DMS 273 (cell line): ENCODE measurements around the gene TAS2R60.
"Not testable (repeated sequence)": the region's sequence is repeated elsewhere in the genome, so short reads cannot be mapped to it uniquely, and the experiment has no call there.

Experiments used
- DNase-seq: peaks from one replicate; lab custom pipeline; 2025; ENCODE audit not compliant: unreplicated experiment; lab: John Stamatoyannopoulos, UW

The TAS2R60 gene, protein sequence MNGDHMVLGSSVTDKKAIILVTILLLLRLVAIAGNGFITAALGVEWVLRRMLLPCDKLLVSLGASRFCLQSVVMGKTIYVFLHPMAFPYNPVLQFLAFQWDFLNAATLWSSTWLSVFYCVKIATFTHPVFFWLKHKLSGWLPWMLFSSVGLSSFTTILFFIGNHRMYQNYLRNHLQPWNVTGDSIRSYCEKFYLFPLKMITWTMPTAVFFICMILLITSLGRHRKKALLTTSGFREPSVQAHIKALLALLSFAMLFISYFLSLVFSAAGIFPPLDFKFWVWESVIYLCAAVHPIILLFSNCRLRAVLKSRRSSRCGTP

DNA sequence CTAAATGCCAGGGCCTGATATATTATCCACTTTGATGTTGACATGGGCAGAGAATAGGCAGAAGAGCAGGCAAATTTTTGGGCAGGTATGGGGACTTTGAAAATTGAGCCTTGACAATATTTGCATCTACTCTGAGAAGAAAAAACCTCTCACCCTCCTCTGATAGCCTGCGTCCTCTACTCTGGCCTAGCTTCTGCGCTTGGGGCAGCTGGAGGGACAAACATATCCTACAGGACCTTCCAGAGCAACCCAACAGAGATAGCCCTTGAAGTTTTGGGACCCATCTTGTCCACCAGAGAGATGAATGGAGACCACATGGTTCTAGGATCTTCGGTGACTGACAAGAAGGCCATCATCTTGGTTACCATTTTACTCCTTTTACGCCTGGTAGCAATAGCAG is at the start of gene TAS2R60:
TSS of gene TAS2R60 (plus strand) at position 301 of the 400 bp plus-strand sequence. CDS start at position 301, 0 bp downstream.
- DNase-seq = no peak

DNA sequence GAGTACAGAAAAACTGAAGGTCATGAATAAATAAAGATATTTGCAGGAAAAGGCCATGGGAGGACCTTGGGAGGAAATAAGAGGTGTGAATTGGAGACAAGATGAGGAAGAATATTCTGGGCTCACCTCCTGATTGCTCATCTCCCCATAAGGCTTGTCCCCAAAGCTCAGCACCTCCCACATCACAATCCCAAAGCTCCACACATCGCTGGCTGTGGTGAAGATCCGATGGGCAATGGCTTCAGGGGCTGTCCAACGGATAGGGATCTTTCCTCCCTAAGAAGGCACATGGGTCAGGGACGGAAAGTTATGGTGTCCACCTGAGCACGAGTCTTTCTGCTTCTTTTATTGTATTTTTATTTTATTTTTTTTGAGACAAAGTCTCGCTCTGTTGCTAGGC is 49.2 kb upstream of the TAS2R60 start:
- DNase-seq = no peak

DNA sequence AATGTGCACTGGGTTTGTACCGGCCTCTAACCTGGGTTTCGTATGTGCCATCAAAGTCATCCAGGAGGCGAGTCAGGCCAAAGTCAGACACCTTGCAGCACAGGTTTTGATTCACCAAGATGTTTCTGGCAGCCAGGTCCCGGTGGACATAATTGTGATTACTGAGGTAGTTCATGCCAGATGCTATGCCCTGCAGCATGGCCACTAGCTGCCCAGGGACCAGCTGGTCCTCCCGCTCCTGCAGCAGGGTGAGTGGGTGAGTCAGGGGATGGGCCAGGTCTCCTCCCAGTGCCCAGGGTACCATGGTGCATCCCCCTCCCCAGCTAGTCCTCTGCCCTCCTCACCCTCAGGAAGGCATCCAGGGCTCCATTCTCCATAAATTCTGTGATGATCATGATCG is 48.5 kb upstream of the TAS2R60 start:
- no peak for DNase-seq

DNA sequence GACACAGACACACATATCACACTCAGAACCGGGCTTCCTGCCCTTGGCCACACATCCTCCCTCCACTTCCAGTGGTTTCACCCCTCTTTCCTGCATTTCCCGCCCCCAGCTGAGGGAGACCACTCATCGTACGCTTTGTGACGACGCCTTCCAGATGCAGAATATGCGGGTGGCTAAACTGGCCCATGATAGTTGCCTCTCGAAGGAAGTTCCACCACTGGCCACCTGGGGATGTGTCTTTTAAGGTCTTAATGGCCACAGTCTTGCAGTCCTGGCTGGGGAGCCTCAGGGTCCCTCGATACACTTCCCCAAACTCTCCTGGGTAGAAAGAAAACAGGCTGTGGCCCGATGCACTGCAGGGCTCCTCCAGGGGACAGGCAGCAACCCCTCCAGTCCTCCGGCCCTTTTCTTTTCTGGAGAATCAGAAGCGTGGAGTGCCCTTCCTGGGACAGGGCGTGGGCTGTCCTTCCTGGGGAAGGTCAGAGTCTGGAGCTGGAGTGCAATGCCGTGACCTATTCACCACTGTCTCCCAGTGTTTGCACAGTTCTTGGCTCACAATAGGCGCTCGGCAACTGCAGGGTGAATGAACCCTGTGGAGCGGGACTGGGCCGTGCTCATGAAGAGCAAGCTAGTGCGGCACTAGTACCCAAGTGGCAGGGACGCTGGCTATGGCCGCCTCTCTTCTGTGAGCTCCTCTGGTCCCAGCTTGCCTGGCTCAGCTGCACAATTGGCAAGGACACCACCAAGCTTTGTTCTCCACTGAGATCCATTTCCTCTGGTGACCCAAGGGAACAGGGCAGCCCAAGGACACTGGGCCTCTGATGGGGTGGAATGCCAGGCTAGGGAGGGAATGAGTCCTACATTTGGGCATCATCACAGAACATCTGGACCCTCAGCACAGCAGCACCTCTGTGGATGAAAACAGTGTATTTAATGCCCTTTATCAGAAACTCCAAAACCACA is 47.8 kb upstream of the TAS2R60 start:
- peak; percentile 39 for DNase-seq

DNA sequence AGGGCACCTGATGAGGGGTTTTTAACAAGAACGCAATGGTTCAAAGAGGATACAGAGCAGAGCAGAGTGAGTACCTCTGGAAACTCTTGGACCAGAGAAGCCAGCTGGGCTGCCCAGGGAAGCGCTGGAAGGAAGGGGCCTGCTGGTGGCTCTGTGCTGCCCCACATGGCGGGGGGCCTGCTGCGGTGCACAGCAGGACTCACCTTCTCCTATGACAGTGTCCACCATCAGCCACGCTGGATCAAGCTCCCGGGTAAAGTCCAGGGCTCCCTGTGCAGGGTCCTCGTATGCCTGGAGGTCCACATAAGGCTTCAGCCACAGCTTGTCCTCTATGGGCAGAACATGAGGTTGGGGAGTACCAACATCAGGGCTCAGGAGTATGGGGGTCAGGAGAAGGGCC is 47.1 kb upstream of the TAS2R60 start:
- DNase-seq = no peak

DNA sequence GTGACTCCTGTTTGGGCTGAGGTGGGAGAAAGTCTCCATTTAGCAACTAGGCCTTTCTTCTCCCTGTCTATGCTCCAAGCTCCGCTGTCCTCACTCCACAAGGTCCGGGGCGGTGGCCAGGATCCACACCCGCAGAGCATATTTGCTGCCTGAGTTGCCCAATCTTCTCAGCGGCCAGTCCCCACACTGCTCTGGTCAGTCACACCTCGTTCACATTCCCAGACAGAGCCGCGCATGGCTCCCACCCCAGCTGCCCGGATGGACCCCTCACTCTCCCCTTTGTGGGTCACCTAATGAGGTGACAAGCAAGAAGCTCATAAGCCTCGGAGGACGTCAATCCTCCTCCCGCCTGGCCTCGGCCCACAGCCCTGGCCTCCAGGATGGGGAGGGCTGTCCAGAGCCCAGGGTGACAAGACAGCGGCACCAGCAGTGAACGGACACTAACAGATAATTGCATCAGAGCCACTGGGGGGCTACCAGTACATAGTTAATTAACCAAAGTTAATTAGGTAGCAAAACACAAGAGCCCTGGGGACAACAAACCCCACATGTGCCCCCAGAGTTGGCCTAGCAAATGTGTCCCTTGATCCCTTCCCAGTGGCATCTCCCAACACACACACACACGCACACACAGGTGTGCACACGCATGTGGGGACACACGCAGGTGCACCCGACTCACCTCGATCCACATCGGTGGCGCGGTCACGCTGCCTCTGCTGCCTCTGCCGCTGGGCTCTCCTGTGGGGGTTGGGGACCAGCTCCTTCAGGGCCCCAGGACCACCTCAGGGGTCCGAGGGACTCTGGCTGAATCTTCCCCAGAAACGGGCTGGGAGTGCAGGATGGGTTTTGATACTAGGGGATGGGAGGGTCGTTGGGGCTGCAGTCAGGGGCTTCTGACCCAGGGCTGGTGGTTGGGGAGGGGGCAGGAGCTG is 46.4 kb upstream of the TAS2R60 start:
- DNase-seq = no peak

DNA sequence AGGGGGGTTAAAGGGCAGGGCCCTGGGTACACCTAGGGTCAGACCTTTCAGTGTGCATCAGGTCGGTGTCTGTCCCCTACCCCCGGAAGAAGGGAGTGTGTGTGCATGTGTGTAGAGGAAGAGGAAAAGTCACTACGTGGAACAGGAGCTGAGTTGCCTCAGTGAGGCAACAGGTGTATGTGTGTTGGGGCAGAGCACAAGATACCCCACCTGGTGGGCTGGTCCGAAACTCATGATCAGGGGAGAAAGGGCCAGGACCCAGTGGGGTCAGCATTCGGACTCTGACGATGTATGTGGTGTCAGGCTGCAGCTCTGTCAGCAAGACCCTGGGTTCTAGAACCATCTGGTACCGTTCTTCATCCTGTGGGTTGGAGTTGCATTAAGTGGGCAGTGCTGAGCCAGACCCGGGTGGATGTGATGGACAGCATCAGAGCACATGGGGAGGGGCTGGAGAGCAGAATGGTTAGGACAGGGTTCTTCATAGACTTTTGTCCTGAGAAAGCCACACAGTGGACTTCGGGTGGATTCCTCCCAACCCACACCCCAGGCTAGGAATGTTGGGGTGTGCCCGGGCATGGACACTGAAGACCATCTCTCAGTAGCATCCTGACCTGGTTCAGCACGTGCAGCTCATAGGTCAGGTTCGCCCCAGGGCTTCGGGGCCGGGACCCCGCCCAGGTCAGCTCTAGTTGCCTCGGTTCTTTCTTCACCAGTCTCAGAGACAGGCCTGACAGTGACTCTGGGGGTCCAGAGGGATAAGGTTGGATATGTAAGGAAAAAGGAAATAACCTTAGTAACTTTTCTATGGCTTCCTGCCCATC is 45.3 kb upstream of the TAS2R60 start:
- no peak for DNase-seq

DNA sequence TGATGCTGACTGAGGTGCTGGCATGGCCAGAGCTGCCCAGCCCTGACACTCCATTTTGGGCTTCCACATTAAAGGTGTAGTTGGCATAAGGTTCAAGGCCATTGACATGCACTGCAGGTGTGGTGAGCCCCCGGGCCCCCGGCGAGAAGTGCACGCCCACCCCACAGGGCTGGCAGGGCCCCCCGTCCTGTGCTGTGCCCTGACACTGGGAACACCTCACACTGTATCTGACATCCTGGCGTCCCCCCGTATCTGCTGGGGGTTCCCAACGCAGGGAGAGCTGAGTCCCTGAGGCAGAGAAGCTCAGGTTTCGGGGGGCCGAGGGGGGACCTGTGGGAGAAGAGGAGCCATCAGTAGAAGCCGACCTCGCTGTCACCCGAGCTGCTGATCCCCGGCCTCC is 44.6 kb upstream of the TAS2R60 start:
- no peak for DNase-seq

DNA sequence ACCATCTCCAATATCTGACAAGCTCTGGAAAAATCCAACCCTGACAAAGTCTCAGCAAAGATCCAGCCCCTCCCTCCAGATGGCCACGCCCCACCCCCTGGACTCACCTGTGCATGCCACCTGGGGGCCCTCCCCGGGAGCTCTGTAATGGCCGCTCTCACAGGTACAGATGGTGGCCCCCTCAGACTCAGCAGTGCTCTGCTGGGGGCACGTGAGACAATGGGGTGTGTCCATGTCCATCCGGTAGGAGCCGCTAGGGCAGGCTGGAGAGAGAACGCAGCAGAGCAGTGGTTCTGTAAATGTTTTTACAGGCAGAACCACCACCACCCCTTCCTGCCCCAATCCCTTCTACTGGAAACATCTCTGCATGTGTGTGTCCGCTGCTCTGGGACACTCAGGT is 44.1 kb upstream of the TAS2R60 start:
- no peak for DNase-seq

DNA sequence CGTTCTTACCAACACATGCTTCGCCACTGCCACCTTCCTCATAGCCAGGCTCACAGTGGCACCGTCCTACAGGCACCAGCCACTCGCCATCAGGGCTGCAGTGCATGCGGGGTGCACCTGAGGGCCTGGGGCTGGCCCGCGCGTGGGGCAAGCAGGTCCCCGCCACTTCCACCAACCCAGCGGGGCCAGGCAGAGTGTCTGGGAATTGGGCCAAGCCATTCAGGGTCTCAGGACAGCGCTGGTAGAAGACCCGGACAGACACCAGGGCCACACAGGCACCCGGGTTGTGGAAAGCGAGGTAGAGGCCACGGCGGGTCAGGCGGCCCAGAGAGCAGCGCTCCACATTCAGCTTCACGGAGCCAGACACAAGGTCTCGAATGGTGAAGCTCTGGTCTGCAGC is 43.6 kb upstream of the TAS2R60 start:
- no peak for DNase-seq

DNA sequence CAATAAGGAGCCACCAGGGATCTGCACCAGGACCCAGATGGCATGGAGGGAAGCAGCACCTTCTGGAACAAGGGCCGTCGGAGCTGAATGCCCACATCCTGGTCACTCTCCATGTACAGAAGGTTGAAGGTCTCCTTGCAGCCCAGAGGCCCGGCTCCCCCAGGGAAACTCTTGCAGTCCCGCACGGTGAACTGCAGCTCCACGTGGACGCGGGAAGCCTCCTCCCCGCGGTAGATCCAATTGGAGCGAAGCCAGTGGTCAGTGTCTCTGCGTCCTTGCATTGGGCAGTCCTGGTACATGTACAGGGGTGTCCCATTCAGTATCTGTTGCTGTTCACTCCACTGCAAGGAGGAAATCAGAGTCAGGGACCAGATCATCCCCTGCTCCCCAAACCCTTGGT is 42.0 kb upstream of the TAS2R60 start:
- DNase-seq = no peak

DNA sequence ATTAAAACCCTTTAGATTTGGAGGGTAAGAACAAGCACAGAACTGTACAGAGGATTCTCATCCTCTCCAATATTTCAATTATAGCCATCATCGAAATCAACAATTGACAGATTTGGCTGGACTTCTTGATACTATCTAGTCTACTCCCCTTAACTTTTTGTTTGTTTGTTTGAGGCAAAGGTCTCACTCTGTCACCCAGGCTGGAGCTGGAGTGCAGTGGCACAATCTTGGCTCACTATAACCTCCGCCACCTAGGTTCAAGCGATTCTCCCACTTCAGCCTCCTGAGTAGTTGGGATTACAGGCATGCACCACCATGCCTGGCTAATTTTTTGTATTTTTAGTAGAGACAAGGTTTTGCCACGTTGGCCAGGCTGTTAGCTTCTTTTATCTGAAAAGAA is 41.0 kb upstream of the TAS2R60 start:
- DNase-seq = not testable (repeated sequence)

DNA sequence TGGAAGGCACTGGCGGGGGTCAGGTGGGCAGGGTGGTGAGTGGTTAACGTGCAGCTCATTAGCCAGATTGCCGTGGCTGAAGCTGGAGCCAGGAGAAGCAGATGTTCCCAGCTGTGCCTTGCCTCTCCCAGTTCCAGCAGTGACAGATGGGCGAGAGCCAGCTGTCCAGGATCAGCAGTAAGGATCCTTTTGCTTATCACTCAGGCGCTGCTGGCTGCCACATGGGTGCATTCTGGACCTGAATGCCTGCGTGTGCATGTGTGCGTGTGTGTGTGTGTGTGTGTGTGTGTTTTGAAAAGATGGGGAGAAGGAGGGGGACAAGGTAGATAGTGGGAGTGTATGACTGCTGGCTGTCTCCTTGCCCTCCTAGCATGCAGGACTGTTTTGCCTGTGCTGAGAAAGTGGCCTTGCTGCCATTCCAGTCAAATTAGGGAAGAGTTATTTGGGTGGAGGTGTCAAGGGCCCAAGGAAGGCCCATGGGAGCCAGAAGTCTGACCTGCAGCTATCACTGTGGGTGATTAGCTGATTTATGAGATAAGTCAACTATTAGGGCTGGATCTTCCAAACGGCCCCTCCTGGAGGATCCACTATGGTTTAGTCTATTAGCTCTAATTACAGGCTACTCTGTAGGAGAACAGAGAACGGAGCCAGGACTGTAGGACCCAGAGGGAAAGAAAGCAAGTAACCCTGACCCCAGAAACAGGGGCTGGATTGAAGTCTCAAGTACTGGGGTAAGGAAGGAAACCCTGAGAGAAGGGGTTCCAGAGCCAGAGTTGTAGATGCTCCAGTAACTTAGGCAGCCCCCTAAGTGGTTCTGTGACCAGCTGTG is 37.9 kb upstream of the TAS2R60 start:
- DNase-seq = peak; percentile 82

DNA sequence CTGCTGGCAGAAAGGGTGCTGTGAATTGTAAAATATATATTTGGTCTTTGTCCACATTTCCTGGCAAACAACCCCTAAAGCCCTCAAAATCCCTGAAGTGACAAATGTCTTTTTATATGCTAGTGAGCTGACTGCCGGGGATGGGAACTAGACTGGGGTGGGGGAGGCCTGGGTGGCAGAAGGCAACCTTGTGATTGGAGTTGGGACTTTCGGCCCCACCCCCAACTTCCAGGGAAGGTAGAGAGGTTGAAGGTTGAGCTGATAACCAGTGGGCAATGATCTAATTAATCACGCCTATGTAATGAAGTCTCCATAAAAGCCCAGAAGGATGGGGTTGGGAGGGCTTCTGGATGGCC is 37.3 kb upstream of the TAS2R60 start:
- no peak for DNase-seq

DNA sequence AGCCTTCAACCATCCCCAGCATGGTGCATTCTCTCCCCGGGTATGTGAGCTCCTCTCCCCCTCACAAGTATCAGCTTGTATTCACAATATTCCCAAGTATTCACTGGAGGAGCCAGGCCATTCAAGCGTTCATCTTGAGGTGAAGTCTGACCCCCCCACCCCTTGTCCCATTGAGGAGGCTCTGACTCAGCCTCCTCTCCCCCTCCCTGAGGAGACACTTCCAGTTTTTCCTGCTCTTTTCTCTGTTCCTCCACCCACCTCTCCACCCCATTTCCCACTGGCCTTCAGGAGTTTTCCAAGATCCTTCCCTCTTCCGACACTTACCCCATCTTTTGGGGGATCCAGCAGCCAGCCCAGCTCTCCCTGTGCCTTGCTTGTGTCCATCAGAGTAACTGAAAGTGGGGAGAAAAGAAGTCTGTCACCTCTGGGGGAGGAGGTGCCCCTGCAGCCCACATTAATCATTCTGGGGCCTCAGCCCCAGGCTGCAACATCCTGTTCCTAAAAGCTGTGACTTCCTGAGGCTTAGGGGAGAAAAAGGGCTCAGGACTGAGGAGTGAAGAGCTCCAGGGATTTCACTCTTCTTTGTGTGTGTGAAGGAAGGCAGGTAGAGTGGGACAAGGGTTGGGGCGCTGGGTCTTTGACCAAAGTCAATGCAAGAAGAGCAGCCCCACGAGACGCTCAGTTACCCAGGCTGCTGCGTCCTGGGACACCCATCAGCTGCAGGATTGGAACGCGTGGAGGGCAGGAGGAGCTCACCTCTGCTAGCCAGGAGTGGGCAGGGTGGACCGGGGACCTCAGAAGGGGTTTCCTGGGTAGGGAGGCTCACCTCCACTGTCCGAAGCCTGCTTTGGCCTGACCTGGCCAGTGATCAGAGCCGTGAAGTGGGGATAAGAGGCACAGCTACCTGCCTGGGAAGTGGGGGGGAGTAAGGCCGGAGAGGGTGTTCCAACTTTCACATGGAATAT is 35.7 kb upstream of the TAS2R60 start:
- DNase-seq = no peak

DNA sequence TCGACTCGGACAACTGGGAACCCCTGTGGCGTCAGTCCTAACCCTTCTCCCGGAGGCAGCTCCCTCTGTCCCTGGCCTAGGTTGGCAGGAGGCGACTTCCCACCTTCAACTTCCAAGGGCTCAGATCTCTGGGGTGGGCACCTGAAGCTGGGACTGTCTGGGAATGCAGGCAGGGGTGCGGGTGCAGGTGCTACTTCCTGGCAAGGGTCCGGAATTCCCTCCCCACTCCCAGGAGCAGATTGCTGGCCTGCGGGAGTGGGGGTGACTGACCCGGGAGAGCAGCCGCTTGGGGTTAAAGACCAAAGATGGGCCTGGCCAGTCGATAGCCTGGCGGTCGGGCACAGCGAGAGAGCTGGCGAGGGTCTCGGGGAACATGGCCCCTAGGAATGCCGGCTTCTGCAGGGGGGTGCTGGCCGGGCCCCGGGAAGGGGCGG is 35.0 kb upstream of the TAS2R60 start:
- no peak for DNase-seq

DNA sequence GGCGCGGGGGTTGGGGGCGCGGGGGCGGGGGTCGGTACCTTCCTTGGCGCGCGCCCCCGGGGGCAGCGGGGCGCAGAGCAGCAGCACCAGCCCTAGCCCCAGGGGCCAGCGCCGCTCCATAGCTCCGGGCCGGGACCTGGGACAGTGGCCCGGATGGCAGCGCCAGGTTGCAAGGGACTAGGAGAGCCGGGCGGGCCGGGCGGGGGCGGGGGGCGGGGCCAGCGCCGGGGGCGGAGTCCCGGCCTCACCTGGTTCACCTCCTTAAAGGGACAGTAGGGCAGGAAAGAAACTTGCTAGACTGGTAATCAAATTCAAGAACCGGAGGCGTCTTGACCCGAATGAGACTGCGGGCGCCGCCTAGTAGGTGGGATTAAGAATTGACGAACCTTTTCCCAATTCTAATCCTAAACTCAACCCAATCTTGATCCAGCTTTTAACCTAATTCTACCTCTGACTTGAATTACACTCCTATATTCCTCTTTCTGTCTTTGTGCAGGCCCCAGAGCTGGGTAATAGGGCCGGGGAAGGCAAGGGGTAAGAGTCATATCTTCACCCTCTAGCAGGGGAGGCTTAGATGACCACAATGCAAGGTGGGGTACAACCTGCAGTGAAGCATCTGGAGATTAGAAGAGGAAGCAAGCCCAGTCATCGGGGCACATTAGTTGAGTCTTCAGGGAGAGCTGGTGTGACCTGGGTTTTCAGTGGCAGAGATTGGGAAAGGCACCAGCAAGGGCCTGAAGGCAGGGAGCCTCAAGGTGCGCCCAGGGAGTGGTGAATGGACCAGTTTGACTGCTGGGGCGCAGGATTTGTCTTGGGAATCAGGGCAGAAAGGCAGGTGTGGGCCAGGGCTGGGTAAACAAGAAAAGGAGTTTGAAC is 34.3 kb upstream of the TAS2R60 start, which contains the start of gene EPHA1:
TSS of gene EPHA1 (minus strand) at position 171 of the 876 bp plus-strand sequence. CDS start at position 120, 51 bp downstream.
- peak; percentile 51 for DNase-seq
